ENCODE results near the gene HPCAL1. TPM values are rescaled to one million over a fixed set of nuclear protein-coding genes. Genes with fewer than 3 reads are reported as not detected.

Gene HPCAL1
- total and polyA plus RNA-seq, 2 of the 8 experiments (the other 6 are each of a cell fraction or from before 2014, with no cell fraction given) = 5.8 to 8.6 TPM

DNA sequence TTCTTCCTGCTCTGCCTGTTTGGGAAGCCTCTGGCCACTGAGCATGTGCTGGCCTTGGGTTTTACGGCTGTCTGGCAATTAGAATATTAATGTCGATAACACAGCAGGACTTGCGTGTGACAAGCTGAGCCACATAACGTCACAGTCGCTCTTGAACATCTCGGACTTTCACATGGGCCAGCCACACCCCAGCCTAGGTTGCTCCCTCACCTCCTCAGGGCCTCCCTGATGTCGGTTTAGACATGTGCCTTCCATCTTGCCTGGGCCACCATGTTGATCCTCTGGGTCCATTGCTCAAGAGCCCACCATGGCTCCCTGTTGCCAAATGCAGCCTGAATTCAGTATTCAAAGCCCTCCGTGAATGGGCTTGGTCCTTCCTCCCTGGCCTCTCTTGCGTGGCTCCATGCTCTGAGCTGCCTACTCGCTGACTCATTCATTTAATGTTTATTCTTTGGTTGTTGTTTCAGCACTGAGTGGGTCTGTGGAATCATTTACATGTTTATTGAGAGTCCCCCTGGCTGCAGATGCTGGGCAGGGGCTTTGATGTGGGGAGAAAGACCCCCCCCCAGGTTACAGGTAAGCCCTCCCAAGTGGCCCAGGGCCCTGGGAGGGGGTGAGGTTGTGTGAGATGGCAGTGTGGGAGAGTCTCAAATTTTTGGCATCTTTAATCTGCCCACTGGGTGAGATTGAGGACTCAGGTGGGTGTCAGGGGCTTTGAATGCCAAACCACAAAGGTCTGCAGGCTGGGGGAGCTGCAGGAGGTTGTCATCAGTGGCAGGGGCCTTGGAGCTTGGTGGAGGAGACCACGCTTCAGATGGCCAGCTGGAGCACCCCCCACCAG, 83.4 kb downstream of the HPCAL1 start:
- FAIRE-seq (no peak), DNase-seq (ENCODE audit: low read depth in 1 of 2, low spot score in 2 of 2) (no peak)
- WGBS, 2 experiments (ENCODE audit: extremely low coverage in 1 of 2, insufficient coverage in 1 of 2, insufficient read length in 1 of 2, insufficient replicate concordance in 2 of 2, low coverage in 1 of 2, low lambda C conversion rate in 2 of 2, missing lambda C conversion rate in 1 of 2) = 92% methylated on average over 10 of the region's 11 CpGs; no CpG with 5 or more reads in 1 of the 2 experiments
- Histone ChIP-seq H3K9ac (replicated peaks in 1 of 4; ENCODE audit: extremely low read depth in 1 of 4, low read depth in 3 of 4, low read length in 3 of 4) (no peak overlapping the region), H3K79me2 (ENCODE audit: control insufficient read depth in 1 of 2, insufficient read depth in 2 of 2, low read length in 2 of 2) (no peaks in the 10 kb centered on the region), H2BK12ac (ENCODE audit: low read depth, low read length) (no peak overlapping the region), H3K79me1 (ENCODE audit: low read depth, low read length) (no peaks in the 10 kb centered on the region), H3K14ac (ENCODE audit: insufficient read length) (no peak overlapping the region), H3K23me2 (ENCODE audit: low read depth, low read length) (no peaks in the 10 kb centered on the region), H2BK5ac (ENCODE audit: low read depth, low read length) (no peak overlapping the region), H2AFZ (ENCODE audit: low read length) (no peak overlapping the region), H3K4ac (replicated peaks; ENCODE audit: insufficient read length, low read depth, low read length) (no peak overlapping the region), H2BK15ac (ENCODE audit: low read length) (no peak overlapping the region), H2BK120ac (replicated peaks; ENCODE audit: low read depth, low read length) (no peak overlapping the region), H4K20me1 (replicated peaks in 1 of 2; ENCODE audit: control insufficient read depth in 1 of 2, insufficient read depth in 2 of 2, low read length in 2 of 2) (no peaks in the 10 kb centered on the region), H2AK5ac (ENCODE audit: low read depth, low read length) (no peak overlapping the region), H3K27me3 (replicated peaks in 1 of 4; ENCODE audit: control insufficient read depth in 3 of 4, extremely low read depth in 1 of 4, insufficient read depth in 3 of 4, low read length in 3 of 4) (no peaks in the 10 kb centered on the region), H4K5ac (ENCODE audit: insufficient read length, low read depth, low read length) (no peak overlapping the region), H3K4me1 (replicated peaks in 1 of 4; ENCODE audit: control insufficient read depth in 3 of 4, insufficient read depth in 4 of 4, low read length in 3 of 4) (peaks cover 3 to 13% (median 11%) of the 10 kb centered on the region in 4 experiments), H3K4me3 (ENCODE audit: extremely low read depth in 1 of 4, insufficient read depth in 2 of 4, low read depth in 3 of 4, low read length in 4 of 4) (no peak overlapping the region), H2BK20ac (ENCODE audit: low read length) (no peak overlapping the region), H3K9me3 (ENCODE audit: insufficient read depth in 2 of 2, low read depth in 1 of 2, low read length in 1 of 2) (no peaks in the 10 kb centered on the region), H3K4me2 (ENCODE audit: insufficient read depth in 1 of 2, low read depth in 2 of 2, low read length in 2 of 2) (no peak overlapping the region), H4K8ac (ENCODE audit: extremely low read depth, insufficient read depth, low read length) (no peak overlapping the region; the same call in 1 of the 2 replicates), H4K91ac (replicated peaks; ENCODE audit: insufficient read length, low read length) (no peak overlapping the region), H3K27ac (ENCODE audit: low read depth, low read length) (no peak overlapping the region), H3K18ac (ENCODE audit: extremely low read depth, low read length) (no peak overlapping the region), H3K23ac (ENCODE audit: insufficient read length) (no peak overlapping the region), H3K36me3 (ENCODE audit: control insufficient read depth in 2 of 4, insufficient read depth in 4 of 4, low read length in 3 of 4) (no peaks in the 10 kb centered on the region), H3K56ac (replicated peaks; ENCODE audit: insufficient read length, low read depth, low read length) (no peak overlapping the region)
- ChIA-PET POLR2A (ENCODE audit: partially characterized antibody) (no interaction called here), CTCF (ENCODE audit: partially characterized antibody) (interaction anchor here (1.0 to 5.1 kb wide), 5 partner anchors 16 to 215 kb away, joined by 3 to 23 read pairs (median 3); no protein-coding TSS in a partner anchor)
- no peak for TF ChIP-seq CBX8 (IDR thresholded peaks at IDR 0.05; ENCODE audit: borderline replicate concordance, low read depth, low read length)
- no peak for TF ChIP-seq TAF7 (optimal IDR thresholded peaks at IDR 0.05; ENCODE audit: borderline replicate concordance, low read depth, low read length)
- no peak for TF ChIP-seq POLR2AphosphoS5 (IDR thresholded peaks at IDR 0.05; ENCODE audit: low read depth, low read length)
